Vagina (tissue), 2 donors: Measurements from ENCODE around the gene DACT1.

ENCODE experiments used
- CTCF ChIP-seq, 3 experiments: fragments of 450-650 bp in 2 of 3; fragments of 200-600 bp in 1 of 3; sonication (generic) in 1 of 3; IDR thresholded peaks; one replicate each; pipeline ENCODE4 v1.5.1; 2017 to 2019; ENCODE audit warnings: antibody characterized with exemption in 3 of 3, mild to moderate bottlenecking in 2 of 3, moderate library complexity in 2 of 3
- POLR2A ChIP-seq, 2 donors: fragments of 450-650 bp; IDR thresholded peaks; one replicate each; pipeline ENCODE4 v1.6.1; 2017; ENCODE audit warnings: antibody characterized with exemption in 2 of 2, mild to moderate bottlenecking in 2 of 2, moderate library complexity in 2 of 2
- POLR2AphosphoS5 ChIP-seq, 2 donors: sonication (generic); formaldehyde crosslinking; IDR thresholded peaks; one replicate each; pipeline ENCODE4 v1.9.0; 2017; ENCODE audit warnings: antibody characterized with exemption in 2 of 2, mild to moderate bottlenecking in 2 of 2, low read depth in 1 of 2; ENCODE audit not compliant: insufficient read depth in 1 of 2

GRCh38 chr14:58659061-58659460 lies 21.3 kb downstream of the DACT1 start:
- TF ChIP-seq CTCF (IDR thresholded peaks at IDR 0.05) (no peak), POLR2A (IDR thresholded peaks at IDR 0.05) (no peak), POLR2AphosphoS5 (IDR thresholded peaks at IDR 0.05; ENCODE audit: insufficient read depth in 1 of 2, low read depth in 1 of 2) (no peak)
